ENCODE results near the gene KRT71. TPM values are rescaled to one million over a fixed set of nuclear protein-coding genes. Genes with fewer than 3 reads are reported as not detected.

The KRT71 gene
- total and polyA plus RNA-seq, 7 donors: not detected

DNA sequence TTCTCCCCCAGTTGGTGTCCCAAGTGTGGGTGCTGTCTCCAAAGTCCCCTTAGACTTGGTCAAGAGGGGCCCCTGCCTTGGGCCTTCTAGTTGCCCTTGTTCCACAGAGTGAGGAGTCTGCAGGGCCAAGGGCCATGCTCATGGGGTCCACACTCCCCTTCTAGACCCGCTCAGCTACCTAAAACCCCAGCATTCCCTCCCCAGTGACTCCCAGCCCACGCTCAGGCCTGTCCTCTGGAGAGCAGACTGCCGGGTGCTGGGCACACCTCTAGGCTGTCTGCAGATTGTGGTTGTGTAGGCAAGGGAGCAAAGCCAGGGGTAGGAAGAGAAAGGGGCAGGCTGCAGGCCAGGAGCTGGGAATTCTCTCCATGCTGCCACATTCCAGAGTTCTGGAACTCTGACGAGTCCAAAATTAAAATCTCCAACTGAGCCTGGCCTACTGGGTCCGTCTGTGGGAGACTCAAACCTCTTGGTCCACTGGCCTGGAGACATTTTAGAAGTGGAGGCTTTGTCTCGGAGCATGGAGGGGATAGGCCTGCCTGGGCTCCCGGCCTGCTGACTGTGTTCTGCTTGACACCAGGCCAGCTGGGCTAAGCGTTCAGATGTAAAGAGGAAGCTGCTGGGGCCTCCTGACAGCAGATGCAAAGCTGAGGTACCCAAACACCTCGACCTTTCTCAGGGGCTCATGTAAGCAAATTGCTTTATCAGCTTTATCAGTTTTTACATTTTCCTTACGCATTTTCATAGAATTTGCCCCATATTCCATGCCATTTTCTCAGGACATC, 19.1 kb downstream of the KRT71 start:
- DNase-seq: peak; percentile 29
- Histone ChIP-seq H3K4me3 (no peak overlapping the region), H3K36me3 (no peaks in the 10 kb centered on the region), H3K4me1 (peaks cover 0 to 10% (median 4%) of the 10 kb centered on the region in 4 donors), H3K27me3 (no peaks in the 10 kb centered on the region), H3K9me3 (no peaks in the 10 kb centered on the region), H3K27ac (peak overlapping the region in 2 of 4 donors; percentile 17 to 53)
- TF ChIP-seq, protein P1, sequence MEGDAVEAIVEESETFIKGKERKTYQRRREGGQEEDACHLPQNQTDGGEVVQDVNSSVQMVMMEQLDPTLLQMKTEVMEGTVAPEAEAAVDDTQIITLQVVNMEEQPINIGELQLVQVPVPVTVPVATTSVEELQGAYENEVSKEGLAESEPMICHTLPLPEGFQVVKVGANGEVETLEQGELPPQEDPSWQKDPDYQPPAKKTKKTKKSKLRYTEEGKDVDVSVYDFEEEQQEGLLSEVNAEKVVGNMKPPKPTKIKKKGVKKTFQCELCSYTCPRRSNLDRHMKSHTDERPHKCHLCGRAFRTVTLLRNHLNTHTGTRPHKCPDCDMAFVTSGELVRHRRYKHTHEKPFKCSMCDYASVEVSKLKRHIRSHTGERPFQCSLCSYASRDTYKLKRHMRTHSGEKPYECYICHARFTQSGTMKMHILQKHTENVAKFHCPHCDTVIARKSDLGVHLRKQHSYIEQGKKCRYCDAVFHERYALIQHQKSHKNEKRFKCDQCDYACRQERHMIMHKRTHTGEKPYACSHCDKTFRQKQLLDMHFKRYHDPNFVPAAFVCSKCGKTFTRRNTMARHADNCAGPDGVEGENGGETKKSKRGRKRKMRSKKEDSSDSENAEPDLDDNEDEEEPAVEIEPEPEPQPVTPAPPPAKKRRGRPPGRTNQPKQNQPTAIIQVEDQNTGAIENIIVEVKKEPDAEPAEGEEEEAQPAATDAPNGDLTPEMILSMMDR (IDR thresholded peaks at IDR 0.05): no peak
- intact Hi-C loops (cut with DNase I): no loop called here
- 77 to 83% methylated on average over 10 of the region's 10 CpGs for WGBS, 2 donors

DNA sequence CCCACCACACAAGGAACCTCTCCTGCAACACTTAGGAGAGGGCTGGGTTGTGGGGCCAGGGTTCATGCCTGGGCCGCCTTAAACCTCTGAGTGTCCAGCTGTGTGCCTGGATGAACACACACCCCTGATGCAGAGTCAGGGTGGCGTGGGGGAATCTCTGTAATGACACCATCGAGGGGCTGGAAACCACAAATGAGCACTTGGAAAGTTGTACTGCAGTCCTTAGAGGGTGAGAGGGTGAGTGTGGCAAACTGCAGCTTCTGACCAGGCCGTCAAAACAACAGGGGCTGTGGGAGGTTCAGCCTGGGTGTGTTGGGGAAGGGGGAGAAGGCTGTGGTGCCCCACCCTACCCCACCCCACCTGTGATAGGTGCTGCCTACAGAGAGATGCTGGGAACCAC, 20.3 kb downstream of the KRT71 start:
- no peak for TF ChIP-seq POLR2A (IDR thresholded peaks at IDR 0.05)
- TF ChIP-seq POLR2AphosphoS5 (IDR thresholded peaks at IDR 0.05): no peak
- TF ChIP-seq, protein P1 (IDR thresholded peaks at IDR 0.05): no peak
- no peak for TF ChIP-seq EP300 (IDR thresholded peaks at IDR 0.05)
- 57 to 73% methylated on average over 4 of the region's 4 CpGs for WGBS, 2 donors
- Histone ChIP-seq H3K27ac (no peak overlapping the region), H3K36me3 (no peaks in the 10 kb centered on the region), H3K4me1 (peaks cover 0 to 6% (median 3%) of the 10 kb centered on the region in 4 donors), H3K9me3 (no peaks in the 10 kb centered on the region), H3K27me3 (no peaks in the 10 kb centered on the region), H3K4me3 (no peak overlapping the region)
- intact Hi-C loops (cut with DNase I): no loop called here
- peak; percentile 37 for DNase-seq

DNA sequence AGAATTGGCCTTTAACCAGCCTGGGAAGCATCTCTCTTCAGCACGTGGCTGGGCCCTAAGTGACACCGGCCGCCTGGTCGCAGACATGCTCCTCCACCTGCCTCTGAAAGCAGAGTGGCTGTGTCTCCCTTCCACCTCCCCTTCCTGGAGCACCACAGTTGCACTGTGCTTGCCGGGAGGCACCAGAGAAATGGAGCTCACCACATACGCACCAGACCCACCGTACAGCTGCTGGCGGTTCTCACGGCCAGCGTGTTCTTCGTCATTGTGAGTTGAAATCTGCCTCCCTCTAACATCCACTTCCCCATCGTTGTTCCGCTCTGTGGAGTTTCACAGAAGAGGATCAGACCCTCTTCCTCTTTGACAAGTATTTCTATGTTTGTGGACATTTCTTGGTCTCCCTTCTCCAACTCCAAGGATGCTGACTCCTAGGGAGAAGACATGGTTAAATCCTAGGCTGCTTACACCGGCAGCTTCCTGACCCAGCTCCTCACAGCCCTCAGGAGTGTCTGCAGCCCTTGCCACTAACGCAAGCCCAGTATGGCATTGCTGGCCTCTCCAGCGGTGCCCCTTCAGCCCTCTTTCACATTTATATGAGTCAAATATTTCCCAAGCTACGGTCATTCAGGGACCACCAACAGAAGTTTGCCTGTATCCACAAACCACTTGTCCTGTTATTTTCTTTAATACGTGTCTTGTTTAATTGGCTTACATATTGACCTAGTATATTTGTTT, 21.2 kb downstream of the KRT71 start:
- no peak overlapping the region for H3K4me3 ChIP-seq
- H3K27ac ChIP-seq: no peak overlapping the region
- no peak for TF ChIP-seq POLR2AphosphoS5 (IDR thresholded peaks at IDR 0.05)
- no peak for TF ChIP-seq POLR2A (IDR thresholded peaks at IDR 0.05)
- no peak for TF ChIP-seq EP300 (IDR thresholded peaks at IDR 0.05)
- TF ChIP-seq, protein P1 (IDR thresholded peaks at IDR 0.05): no peak
- H3K4me1 ChIP-seq: peaks cover 0 to 6% (median 3%) of the 10 kb centered on the region in 4 donors
- no peaks in the 10 kb centered on the region for H3K36me3 ChIP-seq
- intact Hi-C loops (cut with DNase I): no loop called here
- DNase-seq: peak; percentile 61
- no peaks in the 10 kb centered on the region for H3K9me3 ChIP-seq
- WGBS, 2 donors: 64 to 76% methylated on average over 18 of the region's 18 CpGs
- no peaks in the 10 kb centered on the region for H3K27me3 ChIP-seq

DNA sequence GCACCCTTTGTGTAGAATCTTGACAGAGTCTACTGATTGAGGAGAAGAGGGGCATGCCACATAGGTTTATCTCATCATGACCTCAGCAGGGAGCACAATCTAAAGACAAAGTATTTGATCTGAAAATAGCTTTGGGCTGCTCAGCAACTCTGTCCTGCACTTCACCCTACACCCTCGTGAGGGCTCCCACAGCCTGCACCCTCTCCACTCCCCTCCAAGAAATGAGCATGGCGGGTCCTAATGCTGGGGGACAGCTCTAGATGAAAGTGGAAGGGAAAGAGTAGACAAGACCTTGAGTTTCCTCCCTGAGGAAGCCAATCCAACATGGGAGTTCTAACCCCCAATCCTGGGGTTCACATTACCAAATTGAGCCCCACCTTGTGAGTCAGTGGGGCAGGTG, 22.0 kb downstream of the KRT71 start:
- DNase-seq: no peak
- no peak overlapping the region for H3K27ac ChIP-seq
- H3K4me3 ChIP-seq: no peak overlapping the region
- H3K9me3 ChIP-seq: no peaks in the 10 kb centered on the region
- no peak for TF ChIP-seq POLR2AphosphoS5 (IDR thresholded peaks at IDR 0.05)
- TF ChIP-seq EP300 (IDR thresholded peaks at IDR 0.05): no peak
- no peak for TF ChIP-seq POLR2A (IDR thresholded peaks at IDR 0.05)
- TF ChIP-seq, protein P1 (IDR thresholded peaks at IDR 0.05): no peak
- no peaks in the 10 kb centered on the region for H3K27me3 ChIP-seq
- H3K36me3 ChIP-seq: no peaks in the 10 kb centered on the region
- intact Hi-C loops (cut with DNase I): no loop called here
- peaks cover 0 to 6% (median 3%) of the 10 kb centered on the region in 4 donors for H3K4me1 ChIP-seq
- WGBS, 2 donors: 90 to 92% methylated on average over 2 of the region's 2 CpGs

Data from sigmoid colon (tissue), 7 donors.